Stimulated activated CD8-positive, alpha-beta memory T cell treated with anti-CD3 and anti-CD28 coated beads, Interleukin-4, amount 100 ng/mL, for 4 hours (primary cell): ENCODE data around the gene TRIM23.
"Not testable (repeated sequence)": the region's sequence is repeated elsewhere in the genome, so short reads cannot be mapped to it uniquely, and the experiment has no call there.

Source experiments
- DNase-seq, 2 donors: peaks; one replicate each; pipeline ENCODE4 v3.0.0-alpha.2; 2020; ENCODE audit warnings: low read depth in 2 of 2, low spot score in 1 of 2

The TRIM23 gene

GRCh38 chr5:65624025-65624570 lies at the start of gene TRIM23:
Gene TRIM23, minus strand, starts transcription at chr5:65624333. Its CDS starts 59 bp downstream, at chr5:65624274.
- peak; percentile 80 for DNase-seq

- DNase-seq = no peak
Measured at GRCh38 chr5:65672796-65673195, 48.7 kb upstream of the TRIM23 start.

GRCh38 chr5:65668696-65669095 lies 44.6 kb upstream of the TRIM23 start:
- DNase-seq = no peak

- no peak for DNase-seq
Measured at GRCh38 chr5:65663804-65664521, 39.8 kb upstream of the TRIM23 start.

- no peak for DNase-seq
Measured at GRCh38 chr5:65654713-65655112, 30.6 kb upstream of the TRIM23 start.

- no peak for DNase-seq
Measured at GRCh38 chr5:65651144-65651543, 27.0 kb upstream of the TRIM23 start.

GRCh38 chr5:65647941-65648340 lies 23.8 kb upstream of the TRIM23 start:
- no peak for DNase-seq

- DNase-seq = no peak
Measured at GRCh38 chr5:65646938-65647337, 22.8 kb upstream of the TRIM23 start.

GRCh38 chr5:65640240-65640639 lies 16.1 kb upstream of the TRIM23 start:
- DNase-seq = no peak

GRCh38 chr5:65630981-65631380 lies 6.8 kb upstream of the TRIM23 start:
- no peak for DNase-seq

- DNase-seq = no peak
Measured at GRCh38 chr5:65625743-65626142, 1.6 kb upstream of the TRIM23 start.

GRCh38 chr5:65624571-65625555 lies 730 bp upstream of the TRIM23 start, which contains the start of the genes SHLD3 and TRAPPC13:
Gene SHLD3, plus strand, starts transcription at chr5:65625027. Its CDS starts 4,561 bp downstream, at chr5:65629588.
Gene TRAPPC13, plus strand, starts transcription at chr5:65625027. Its CDS starts 34 bp downstream, at chr5:65625061.
- peak; percentile 66 to 71 for DNase-seq

GRCh38 chr5:65623482-65623881 lies 651 bp downstream of the TRIM23 start:
- no peak for DNase-seq

GRCh38 chr5:65621961-65622360 lies 2.2 kb downstream of the TRIM23 start:
- DNase-seq = not testable (repeated sequence)

- no peak for DNase-seq
Measured at GRCh38 chr5:65620021-65620420, 4.1 kb downstream of the TRIM23 start.

GRCh38 chr5:65612298-65612907 lies 11.7 kb downstream of the TRIM23 start:
- no peak for DNase-seq

- DNase-seq = no peak
Measured at GRCh38 chr5:65611524-65611923, 12.6 kb downstream of the TRIM23 start.

- not testable (repeated sequence) for DNase-seq
Measured at GRCh38 chr5:65601761-65602160, 22.4 kb downstream of the TRIM23 start.

GRCh38 chr5:65588694-65589093 lies 35.4 kb downstream of the TRIM23 start:
- DNase-seq = no peak

- no peak for DNase-seq
Measured at GRCh38 chr5:65577141-65577540, 47.0 kb downstream of the TRIM23 start.

- DNase-seq = no peak
Measured at GRCh38 chr5:65570598-65571226, 53.4 kb downstream of the TRIM23 start.
